Measurements from ENCODE around the gene CD79B.
"Not testable (repeated sequence)": the region's sequence is repeated elsewhere in the genome, so short reads cannot be mapped to it uniquely, and the experiment has no call there.

The CD79B gene

DNA sequence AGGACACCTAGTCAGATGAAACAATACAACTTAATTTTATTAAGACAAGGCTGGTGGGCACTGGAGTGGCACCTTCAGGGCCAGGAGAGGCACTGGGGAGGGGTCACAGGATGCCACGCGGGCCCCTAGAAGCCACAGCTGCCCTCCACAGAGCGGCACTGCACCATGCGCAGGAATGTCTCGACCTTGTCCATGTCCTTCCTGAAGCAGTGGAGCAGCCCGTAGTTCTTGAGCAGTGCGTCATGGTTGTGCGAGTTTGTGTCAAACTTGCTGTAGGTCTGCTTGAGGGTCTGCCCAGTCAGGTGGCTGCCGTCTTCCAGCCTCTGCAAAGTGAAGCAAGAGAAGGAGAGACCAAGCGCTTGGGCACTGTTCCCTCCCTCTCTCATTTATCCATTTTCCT lies 22.5 kb downstream of the CD79B start:
- not testable (repeated sequence) for DNase-seq

DNA sequence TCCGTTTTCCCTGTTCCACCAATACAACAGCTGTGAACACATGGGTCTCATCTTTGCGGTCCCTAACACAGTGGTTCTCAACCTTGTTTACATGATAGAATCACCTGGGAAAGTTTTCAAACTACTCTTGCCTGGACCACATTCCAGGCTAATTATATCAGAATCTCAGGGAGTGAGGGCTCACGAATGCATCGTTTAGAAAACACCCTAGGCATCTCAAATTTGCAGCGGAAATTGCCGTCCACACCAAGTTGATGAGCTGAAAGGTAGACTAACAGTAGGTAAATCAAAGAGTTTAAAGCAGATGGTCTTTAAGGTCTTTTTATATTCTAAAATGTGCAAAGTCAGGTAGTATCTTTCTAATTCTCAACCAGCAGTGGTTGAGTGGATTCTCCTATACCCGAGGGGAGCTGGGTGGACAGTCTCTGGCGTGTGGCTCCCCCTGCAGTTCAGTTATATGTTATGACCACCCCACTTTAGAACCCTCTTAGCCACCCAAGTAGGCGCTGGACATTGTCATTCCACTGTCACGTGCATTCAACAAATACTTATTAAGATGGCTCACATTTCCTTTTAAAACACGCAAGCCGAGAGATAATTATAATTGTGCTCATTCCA lies 24.9 kb downstream of the CD79B start:
- DNase-seq: not testable (repeated sequence)

DNA sequence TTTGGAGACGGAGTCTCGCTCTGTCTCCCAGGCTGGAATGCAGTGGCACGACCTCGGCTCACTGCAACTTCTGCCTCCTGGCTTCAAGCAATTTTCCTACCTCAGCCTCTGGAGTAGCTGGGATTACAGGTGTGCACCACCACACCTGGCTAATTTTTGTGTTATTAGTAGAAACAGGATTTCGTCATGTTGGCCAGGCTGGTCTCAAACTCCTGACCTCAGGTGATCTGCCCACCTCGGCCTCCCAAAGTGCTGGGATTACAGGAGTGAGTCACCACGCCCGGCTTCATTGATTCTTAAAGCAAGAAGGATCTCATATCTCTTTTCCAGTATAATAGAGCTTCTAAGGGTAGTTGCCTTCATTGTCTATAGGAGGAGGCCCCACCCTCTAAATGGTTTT lies 27.3 kb downstream of the CD79B start:
- DNase-seq: not testable (repeated sequence)

DNA sequence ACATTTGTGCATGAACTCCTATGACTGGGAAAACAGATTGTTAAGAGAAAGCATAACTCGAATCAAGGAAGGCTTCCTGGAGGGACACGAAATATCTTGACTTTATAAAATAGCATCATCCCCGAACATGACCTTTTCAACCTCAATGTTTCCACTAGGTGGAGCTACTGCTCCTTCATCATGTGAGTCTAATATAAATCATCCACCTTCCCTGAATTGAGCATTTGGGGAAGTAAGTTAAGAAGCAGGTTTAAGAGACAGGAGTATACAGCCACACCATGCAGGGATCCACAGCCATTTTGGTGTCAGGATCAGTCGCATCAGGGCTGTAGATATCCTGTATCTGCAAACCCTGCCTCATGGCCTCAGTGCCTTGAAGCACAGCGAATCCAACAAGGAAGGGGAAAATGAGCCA lies 28.3 kb downstream of the CD79B start:
- DNase-seq: not testable (repeated sequence)

DNA sequence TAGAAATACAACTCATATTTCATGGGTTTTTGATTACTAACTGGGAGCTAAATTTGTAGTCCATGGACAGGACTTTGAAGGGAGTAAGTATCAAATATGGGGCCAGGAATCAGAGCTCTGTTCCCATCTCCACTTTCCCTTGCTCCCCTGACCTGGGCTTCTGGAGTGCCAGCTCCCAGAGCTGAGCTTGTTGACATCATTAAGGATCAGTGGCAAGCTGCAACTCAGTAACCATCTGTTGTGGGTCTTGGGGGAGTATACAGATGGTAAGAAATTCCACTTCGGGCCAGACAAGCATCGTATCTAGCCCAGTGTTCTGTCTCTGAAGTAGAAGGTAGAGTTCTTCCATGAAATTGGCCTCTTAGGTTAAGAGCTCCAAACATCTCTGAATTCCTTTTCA lies 30.2 kb downstream of the CD79B start:
- not testable (repeated sequence) for DNase-seq

DNA sequence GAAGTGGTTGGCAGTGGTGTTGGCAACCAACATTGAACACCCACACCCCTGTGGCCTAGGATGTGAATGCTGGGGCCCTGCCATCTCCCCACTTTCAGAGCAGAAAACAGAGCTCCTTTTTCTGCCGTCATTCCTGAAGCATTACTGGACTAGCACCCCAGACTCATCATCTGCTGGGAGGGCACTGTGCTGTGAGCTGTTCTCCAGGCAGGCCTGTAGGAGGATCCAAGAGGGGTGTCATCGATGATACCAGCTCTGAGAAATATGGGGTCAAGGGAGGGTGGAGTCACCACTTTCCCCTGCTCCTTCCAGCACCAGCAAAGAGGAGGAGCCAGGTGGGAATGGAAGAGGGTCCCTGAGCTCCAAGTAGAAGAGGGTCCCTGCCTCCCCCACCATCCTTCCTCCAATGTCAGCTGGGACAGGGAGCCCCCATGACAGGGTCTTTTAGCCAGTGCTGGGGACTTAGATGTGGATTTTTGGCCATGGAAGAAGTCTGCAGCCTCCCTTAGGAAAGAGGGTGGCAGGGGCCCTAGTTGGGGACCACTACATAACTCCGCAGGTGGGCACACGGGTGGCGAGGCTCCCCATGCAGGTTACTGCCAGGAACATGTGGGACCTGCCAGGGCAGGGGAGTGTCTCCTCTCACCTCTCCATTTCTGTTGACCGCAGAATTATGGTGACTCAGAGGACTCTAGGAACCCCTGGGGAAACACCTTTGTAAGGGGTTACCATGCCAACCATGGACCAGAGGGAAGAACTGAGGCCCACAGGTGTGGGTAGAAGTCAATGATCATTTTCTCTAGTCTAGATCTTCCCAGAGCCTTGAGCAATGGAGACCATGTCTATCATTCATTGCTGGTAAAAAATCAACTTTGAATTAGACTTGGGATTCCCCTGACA lies 33.0 kb downstream of the CD79B start:
- DNase-seq: not testable (repeated sequence)

DNA sequence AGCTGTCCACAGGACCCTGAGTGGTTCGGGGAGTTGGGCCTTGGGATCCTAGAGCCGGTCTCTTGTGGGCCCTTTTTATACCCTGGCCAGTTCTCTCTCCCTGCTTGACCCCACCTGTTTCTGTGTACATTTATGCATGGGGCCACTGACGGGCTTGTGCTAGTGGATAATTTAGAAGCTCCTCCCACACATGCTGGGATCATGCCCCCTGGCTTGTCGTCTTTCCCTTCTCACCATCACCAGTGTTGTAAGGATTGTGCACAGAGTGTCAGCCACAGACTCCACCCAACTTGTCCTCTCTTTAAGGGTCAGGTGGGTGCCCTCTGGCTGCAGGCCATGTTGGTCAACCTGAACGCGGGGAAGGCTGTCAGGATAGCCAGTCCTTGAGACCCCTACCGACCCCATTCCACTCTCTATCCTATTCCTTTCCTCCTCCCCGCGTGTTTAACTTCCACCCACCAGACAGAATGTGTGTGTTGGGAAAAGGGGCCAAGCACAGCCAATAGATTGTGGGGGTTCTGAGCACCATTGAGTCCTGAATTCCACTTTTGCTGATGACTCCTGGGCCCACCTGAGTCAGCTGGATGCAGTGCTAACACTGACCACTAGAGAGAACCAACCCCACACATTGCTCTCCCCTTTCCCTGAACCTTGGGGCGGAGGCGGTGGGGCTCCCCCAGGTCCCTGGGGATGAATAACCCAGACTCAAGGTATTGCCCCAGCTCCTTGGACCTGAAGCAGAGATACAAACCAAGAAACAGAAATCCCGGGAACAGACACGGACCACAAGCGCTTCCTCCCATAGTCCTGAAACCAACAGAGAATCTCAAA lies 35.4 kb downstream of the CD79B start, which contains the start of gene CSH1:
TSS of gene CSH1 (minus strand) at position 51 of the 831 bp plus-strand sequence. CDS start 63 bp downstream, outside the sequence.
- not testable (repeated sequence) for DNase-seq

DNA sequence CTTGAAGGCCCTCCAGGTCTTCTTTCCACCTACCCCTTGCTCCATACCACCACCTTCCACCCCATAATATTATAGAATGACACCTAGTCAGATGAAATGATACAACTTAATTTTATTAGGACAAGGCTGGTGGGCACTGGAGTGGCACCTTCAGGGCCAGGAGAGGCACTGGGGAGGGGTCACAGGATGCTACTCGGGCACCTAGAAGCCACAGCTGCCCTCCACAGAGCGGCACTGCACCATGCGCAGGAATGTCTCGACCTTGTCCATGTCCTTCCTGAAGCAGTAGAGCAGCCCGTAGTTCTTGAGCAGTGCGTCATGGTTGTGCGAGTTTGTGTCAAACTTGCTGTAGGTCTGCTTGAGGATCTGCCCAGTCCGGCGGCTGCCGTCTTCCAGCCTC lies 37.3 kb downstream of the CD79B start:
- DNase-seq: not testable (repeated sequence)

DNA sequence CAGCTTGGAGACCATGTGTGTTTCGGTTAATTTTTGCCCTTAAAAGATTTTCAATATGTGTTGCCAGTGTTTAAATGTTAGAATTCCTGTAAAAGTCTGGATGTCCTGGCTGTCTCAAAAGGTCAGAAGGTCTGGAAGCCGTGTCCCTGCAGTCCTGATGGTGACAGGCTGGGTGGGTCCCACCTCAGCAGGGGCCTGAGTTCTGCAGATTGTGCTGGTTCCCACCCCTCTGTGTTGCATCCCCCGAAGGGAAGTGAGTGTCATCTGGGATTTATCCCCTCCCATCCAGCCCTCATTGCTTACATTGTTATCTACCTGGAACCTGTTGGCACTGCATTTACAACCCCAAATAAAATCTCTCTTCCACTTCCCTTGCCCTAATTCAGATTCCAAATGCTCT lies 38.1 kb downstream of the CD79B start:
- DNase-seq: not testable (repeated sequence)

DNA sequence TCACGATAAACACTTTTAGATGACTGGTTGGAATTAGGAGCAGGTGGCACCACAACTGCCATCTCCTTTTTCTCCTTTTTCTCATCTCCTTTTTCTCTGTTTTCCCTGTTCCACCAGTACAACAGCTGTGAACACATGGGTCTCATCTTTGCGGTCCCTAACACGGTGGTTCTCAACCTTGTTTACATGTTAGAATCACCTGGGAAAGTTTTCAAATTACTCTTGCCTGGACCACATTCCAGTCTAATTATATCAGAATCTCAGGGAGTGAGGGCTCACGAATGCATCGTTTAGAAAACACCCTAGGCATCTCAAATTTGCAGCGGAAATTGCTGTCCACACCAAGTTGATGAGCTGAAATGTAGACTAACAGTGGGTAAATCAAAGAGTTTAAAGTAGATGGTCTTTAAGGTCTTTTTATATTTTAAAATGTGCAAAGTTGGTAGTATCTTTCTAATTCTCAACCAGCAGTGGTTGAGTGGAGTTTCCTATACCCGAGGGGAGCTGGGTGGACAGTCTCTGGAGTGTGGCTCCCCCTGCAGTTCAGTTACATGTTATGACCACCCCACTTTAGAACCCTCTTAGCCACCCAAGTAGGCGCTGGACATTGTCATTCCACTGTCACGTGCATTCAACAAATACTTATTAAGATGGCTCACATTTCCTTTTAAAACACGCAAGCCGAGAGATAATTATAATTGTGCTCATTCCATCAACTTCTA lies 39.7 kb downstream of the CD79B start:
- DNase-seq: not testable (repeated sequence)

DNA sequence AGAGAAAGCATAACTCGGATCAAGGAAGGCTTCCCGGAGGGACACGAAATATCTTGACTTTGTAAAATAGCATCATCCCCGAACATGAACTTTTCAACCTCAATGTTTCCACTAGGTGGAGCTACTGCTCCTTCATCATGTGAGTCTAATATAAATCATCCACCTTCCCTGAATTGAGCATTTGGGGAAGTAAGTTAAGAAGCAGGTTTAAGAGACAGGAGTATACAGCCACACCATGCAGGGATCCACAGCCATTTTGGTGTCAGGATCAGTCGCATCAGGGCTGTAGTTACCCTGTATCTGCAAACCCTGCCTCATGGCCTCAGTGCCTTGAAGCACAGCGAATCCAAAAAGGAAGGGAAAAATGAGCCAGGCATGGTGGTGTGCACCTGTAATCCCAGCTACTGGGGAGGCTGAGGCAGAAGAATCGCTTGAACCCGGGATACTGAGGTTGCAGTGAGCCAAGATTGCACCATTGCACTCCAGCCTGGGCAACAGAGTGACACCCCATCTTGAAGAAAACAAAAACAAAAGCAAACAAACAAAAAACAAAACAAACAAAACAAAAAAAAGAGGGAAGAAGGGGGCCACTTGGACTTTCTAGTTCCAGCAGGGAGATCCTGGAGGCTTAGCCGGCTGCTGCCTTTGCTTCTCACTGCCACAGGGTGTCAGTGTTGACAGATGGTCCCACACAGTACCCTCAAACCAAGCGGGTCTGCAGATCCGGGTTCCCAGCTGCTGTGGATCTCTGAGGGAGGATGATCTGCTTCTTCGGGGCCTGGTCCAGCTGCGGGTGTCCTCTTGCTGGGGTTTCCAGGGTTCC lies 42.9 kb downstream of the CD79B start:
- DNase-seq: peak; percentile 58

DNA sequence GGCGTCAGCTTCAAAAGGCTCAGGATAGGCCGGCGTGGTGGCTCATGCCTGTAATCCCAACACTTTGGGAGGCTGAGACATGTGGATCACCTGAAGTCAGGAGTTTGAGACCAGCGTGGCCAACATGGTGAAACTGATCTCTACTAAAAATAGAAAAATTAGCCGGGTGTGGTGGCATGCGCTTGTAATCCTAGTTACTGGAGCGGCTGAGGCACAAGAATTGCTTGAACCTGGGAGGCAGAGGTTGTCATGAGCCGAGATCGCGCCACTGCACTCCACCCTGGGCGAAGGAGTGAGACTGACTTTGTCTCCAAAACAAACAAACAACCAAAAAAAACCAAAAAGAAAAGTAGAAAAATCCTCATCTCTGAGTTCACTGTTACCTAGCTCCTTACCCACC lies 47.0 kb downstream of the CD79B start:
- DNase-seq: not testable (repeated sequence)

DNA sequence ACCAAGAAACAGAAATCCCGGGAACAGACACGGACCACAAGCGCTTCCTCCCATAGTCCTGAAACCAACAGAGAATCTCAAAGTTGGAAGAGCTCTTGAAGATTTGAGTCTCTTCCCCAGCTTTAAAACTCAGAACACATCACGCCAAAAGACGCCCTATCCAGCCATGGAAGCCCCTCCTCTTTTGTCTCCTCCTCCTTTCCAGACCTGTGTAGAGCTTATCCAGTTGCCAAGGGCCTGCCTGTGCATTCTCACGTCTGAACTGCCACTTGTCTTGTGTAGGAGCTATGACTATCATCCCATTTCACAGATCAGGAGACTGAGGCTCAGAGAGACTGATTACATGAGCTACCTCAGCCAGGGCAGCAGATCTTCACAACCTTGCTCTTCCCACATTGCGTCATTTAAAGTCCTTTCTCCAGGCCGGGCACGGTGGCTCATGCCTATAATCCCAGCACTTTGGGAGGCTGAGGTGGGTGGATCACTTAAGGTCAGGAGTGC lies 49.5 kb downstream of the CD79B start:
- DNase-seq: not testable (repeated sequence)

DNA sequence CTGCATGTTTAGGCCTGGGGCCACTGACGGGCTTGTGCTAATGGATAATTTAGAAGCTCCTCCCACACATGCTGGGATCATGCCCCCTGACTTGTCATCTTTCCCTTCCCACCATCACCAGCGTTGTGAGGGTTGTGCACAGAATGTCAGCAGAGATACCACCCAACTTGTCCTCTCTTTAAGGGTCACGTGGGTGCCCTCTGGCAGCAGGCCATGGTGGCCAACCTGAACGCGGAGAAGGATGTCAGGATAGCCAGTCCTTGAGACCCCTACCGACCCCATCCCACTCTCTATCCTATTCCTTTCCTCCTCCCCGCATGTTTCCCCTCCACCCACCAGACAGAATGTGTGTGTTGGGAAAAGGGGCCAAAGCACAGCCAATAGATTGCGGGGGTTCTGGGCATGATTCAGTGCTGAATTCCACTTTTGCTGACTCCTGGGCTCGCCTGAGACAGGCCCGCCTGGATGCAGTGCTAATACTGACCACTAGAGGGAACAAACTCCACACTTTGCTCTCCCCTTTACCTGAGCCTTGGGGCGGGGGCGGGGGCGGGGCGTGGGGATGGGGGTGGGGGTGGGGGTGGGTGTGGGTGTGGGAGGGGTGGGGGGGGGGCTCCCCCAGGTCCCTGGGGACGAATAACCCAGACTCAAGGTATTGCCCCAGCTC lies 50.1 kb downstream of the CD79B start, which contains the start of gene GH2:
TSS of gene GH2 (minus strand) at position 10 of the 667 bp plus-strand sequence. CDS start 143 bp downstream, outside the sequence.
- DNase-seq: peak; percentile 2

DNA sequence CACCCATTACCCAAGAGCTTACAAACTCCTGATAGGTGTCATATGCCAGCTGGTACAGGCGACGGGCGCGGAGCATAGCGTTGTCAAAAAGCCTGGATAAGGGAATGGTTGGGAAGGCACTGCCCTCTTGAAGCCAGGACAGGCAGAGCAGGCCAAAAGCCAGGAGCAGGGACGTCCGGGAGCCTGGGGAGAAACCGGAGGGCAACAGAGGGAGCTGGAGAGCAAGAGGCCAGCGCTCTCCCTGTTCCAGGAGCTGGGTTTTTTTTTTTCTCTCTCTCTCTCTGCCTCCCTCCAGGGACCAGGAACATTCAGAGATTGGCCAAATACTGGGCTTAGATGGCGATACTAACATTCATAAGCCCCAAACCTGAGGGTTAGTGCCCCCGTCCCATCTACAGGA lies 50.8 kb downstream of the CD79B start:
- not testable (repeated sequence) for DNase-seq

DNA sequence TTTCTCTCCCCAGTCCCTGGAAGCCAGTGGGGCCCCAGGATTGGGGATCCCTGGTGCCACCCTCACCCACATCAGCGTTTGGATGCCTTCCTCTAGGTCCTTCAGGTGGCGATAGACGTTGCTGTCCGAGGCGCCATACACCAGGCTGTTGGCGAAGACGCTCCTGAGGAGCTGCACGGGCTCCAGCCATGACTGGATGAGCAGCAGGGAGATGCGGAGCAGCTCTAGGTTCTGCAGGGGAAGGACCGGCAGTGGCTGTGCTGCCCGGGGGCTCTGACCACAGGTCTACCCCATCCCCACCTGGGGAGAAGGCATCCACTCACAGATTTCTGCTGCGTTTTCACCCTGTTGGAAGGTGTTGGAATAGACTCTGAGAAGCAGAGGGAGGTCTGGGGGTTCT lies 51.4 kb downstream of the CD79B start:
- no peak for DNase-seq
